Testis (tissue), 2 donors: Measurements from ENCODE around the gene SLC37A2.

Experiments
- CTCF ChIP-seq, 3 experiments: fragments of 450-650 bp in 2 of 3; fragments of 200-600 bp in 1 of 3; sonication (generic) in 1 of 3; IDR thresholded peaks; one replicate each; pipeline ENCODE4 v1.5.1; 2016 to 2019; ENCODE audit warnings: antibody characterized with exemption in 3 of 3, mild to moderate bottlenecking in 2 of 3, moderate library complexity in 1 of 3
- POLR2A ChIP-seq: fragments of 450-650 bp; IDR thresholded peaks from one replicate; pipeline ENCODE4 v1.6.1; 2017; ENCODE audit warnings: antibody characterized with exemption, mild to moderate bottlenecking, moderate library complexity

GRCh38 chr11:125102510-125102909 lies 39.4 kb downstream of the SLC37A2 start:
- TF ChIP-seq CTCF (IDR thresholded peaks at IDR 0.05) (no peak), POLR2A (no peak)
